GM21737 (cell line): ENCODE measurements around the gene ECT2L.

Experiments used
- ATAC-seq: cut with Tn5 transposase; IDR thresholded peaks from one replicate; pipeline ENCODE4 v1.9.1; 2021; ENCODE audit warnings: mild to moderate bottlenecking, moderate library complexity; ENCODE audit not compliant: unreplicated experiment

The ECT2L gene

GRCh38 chr6:138795809-138796603 is at the start of gene ECT2L:
TSS of gene ECT2L (plus strand) at chr6:138796087. CDS start at chr6:138813275, 17,188 bp downstream.
- no peak for ATAC-seq

DNA sequence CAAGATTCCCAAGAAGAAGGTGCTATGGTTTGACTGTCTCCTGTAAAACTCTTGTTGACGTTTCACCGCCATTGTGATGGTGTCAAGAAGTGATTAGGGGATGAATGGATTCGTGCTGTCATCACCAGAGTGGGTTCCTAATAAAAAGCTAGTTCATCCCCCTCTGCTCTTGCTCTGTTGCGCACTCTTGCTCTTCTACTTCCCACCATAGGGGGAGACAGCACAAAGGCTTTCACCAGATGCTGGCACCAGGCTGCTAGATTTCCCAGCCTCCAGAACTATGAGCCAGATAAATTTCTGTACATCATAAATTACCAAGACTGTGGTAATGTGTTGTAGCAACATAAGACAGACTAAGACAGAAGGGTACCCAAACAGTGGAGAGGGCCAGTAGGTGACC is 43.9 kb upstream of the ECT2L start:
- ATAC-seq = no peak

GRCh38 chr6:138757136-138757535 is 38.8 kb upstream of the ECT2L start:
- no peak for ATAC-seq

DNA sequence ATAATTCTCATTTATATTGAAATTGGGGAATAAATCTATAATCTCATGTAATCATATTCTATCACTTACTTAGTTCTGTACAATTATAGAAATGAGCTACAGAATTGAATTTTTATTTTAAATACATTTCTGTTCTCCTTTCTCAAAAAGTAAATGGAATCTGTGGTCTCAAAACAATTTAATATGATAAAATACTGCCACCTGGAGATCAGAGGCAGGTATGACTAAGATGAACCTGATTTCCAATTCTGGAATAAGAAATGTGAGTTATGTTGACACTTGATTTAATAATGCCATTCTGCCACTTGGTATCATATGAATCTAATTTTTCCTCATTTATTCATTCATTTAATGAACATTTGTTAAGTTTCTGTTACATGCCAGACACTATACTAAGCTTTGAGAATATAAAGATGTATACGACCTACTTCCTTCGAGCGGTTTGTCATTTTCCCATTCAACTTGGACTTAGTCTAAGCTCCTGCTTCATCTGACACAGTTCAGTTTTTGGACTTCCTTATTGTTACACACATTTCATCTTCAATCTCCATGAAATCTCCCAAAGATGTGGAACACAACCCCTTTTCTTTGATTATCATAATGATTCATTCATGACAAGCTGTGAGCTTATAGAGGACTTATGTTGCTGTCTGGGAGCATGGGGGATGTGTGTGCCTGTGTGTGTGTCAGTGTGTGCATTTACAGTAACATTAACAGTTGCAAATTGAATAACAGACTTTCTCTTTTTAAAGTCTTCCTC is 29.8 kb upstream of the ECT2L start:
- ATAC-seq = no peak

- no peak for ATAC-seq
Observed at GRCh38 chr6:138769102-138769676, 26.7 kb upstream of the ECT2L start.

DNA sequence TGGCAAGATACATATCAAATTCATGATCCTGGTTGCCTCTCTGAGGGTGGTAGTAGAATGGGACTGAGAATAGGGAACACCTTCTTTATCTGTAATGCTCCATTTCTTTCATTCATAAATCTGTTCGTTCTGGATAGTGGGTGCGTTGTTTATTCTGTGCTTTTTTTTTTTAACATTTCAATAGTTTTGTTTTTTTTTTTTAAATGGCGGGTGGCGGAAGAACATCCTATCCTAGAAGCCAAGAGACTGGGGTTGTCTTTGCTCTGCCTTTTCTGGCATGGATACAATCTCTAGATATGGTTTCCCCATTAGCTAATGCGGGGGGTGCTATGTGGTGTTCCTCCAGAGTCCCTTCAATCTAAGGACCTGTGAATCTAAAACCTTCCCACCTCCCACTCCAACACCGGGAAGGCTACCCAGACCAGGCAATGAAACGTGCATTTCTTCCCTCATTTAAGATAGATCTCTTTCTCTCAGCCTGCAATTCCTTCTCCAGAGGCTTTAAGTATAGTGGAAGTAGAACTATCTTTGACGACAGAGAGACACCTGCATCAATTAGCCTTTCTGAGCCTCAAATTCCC is 23.2 kb upstream of the ECT2L start:
- ATAC-seq = no peak

DNA sequence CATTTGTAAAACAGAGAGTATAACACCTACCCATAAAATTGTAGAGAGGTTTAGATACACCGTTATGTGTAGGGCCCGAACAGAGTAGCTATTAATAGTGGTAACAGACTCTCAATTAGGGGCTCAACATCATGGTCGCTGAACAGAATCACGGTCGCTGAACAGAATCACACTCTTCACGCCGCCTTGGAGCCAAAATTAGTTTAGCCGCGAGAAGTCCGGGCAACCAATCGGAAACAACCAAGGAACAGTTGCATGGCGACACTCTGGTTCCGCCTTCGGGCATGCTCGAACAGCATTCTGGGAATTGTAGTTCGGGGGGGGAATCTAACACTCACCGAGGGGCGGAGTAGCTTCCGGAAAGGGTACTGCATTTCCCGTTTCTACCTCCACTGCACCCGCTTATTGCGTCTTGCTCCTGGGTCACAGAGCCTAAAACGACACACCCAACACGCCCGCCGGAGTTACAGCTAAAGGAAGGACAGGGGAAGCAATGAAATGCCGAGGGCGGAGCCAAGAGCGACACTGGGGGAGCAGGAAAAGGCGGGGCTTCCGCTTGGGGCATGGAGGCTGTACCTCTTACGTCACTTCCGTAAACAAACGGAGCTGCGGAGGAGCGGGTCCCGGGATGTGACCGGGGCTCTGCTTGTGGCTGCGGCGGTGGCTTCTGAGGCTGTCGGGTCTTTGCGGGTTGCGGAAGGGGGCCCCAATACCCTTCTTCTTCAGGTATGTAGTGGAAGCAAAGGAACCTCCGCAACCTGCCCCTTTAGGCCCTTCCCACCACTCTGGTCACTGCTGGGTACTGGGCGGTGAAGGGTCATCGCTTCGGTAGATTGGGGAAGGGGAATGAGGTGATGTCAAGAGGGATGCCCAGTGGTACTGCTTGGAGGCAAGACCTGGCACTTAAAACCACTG is 22.5 kb upstream of the ECT2L start, which contains the start of gene CCDC28A:
CCDC28A (plus strand) TSS at position 593 of the 915 bp plus-strand sequence. CDS start 2,352 bp downstream, outside the sequence.
- ATAC-seq = peak; percentile 95

DNA sequence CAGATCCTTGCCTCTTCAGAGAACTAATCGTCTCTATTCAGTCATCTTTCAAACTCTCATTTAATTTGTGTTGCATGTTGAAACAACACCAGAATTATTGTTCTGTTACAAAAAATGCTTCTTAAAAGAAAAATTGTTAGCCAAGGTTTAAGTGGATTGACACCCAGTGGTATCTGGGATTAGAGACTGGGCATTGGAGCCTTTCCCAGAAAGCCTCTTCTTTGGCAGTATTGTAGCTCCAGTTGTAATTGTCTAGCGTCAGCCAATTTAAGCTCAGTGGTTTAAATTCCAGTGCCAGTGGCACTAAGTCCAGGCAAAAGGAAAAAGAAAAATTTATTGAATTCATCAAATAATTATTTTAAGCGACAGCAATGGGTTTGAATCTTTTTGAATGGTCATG is 21.5 kb upstream of the ECT2L start:
- ATAC-seq = no peak

- no peak for ATAC-seq
Observed at GRCh38 chr6:138776659-138777058, 19.2 kb upstream of the ECT2L start.

DNA sequence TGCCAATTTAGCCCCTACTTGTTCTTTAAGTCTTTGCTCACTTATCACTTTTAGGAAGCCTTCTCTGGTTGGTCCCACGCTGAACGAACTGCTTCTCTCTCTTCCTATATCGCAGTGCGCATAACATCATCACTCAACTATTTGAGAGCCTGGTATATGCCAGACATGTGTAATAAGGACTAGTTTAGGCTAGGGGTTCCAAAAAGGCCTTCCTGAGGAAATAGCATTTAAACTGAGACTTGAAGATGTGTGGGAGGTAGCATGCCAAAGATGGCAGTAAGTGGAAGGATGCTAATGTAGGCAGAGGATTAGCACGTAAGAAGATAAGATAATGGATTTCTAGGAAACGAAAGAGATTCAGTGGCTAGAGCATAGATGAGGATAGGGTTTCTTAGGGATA is 17.6 kb upstream of the ECT2L start:
- ATAC-seq = no peak

- no peak for ATAC-seq
Observed at GRCh38 chr6:138782243-138782642, 13.6 kb upstream of the ECT2L start.

DNA sequence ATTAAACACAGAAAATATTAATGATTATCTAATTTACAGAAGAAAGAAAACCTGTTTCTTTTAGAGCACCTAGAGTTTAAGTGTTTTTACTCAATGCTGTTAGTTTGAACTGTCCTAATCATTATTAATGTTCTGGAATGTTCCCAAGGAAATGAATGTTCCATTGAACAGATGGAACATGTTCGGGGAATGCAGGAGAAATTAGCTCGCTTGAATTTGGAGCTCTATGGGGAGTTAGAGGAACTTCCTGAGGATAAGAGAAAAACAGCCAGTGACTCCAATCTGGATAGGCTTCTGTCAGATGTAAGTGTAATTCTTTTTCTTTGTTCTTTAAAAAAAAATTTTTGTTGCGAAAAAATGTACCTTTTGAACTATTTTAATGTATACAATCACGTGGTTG is 10.8 kb upstream of the ECT2L start:
- ATAC-seq = no peak

DNA sequence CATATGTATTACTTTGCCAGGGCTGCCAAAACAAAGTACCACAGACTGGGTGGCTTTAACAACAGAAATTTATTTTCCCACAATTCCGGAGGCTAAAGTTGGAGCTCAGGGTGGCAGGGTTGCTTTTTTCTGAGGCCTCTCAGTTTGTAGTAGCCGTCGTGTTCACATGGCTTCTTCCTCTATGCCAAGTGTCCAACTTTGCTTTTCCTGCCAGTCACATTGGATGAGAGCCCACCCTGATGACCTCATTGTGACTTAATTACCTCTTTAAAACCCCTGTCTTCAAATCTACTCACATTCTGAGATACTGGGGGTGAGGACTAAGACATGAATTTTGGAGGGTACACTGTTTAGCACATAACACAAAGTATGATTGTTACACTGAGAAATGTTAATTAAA is 9.9 kb upstream of the ECT2L start:
- ATAC-seq = no peak

DNA sequence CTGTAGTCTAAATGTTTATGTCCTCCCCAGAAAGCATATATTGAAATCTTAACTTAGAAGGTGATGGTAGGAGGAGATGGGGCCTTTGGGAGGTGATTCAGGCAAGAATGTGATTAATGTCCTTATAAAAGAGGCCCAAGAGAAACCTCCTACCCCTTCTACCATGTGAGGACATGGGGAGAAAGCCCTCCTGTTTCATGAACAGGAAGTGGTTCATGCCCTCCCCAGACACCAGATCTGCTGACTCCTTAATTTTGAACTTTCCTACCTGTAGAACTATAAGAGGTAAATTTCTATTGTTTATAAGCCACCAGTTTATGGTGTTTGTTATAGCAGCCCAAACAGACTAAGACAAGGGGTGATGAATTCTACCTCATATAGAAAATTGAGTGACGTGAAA is 8.7 kb upstream of the ECT2L start:
- no peak for ATAC-seq

DNA sequence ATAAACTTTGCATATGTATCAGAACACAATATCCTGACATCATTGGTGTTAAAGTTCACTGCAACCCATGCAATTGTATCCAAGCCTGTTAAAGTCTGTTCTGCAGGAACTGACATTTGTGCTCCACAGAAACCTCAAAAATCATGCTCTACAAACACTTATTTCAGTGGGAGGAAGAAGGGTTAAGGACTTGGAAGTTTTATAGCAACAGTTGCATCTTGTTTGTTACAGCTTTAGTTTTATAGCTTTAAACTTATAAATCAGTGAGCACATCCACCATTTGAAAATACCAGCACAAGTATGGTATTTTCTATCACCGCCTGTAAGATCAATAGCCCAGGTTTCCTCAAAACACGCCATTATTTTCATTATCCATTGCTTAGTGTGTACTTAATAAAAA is 884 bp downstream of the ECT2L start:
- no peak for ATAC-seq

DNA sequence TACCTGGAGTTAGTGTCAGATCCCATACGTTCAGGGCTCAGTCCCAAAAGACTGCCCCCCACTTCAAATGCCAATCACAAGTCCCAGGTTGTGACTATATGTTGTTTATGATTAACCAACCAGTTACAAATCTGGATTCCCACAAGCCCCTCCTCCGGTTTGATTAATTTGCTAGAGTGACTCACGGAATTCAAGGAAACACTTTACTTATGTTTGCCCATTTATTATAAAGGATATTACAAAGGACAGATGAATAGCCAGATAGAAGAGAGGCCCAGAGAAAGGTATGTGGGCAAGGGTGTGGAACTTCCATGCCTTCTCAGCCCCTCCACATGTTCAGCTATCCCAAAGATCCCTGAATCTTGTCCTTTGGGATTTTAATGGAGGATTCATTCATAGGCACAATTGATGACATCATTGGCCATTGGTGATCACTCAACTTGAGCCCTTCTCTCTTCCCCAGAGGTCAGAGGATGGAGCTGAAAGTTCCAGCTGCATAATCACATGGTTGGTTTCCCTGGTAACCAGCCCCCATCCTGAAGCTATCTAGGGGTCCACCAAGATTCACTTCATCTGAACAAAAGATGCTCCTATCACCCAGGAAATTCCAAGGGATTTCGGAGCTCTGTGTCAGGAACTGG is 2.0 kb downstream of the ECT2L start:
- no peak for ATAC-seq

- no peak for ATAC-seq
Observed at GRCh38 chr6:138800377-138801150, 4.7 kb downstream of the ECT2L start.

- no peak for ATAC-seq
Observed at GRCh38 chr6:138803331-138803730, 7.4 kb downstream of the ECT2L start.

DNA sequence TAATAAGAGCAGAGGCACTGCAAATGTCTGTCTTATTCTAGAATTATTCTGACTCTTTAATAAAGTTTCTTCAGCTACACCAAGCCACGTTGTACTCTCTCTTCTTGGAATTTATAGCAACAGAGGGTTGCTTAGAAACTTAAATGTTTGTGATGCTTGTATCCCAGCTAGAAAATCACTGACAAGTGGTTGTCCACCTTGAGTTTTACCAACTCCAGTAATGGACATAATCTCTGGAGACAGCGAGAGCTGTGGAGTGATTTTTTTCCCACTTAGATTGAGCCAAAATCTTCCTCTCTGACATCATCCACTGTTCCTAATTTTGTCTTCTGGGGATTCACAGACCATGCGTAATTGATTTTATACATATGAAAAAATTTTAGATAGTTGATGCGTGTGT is 8.0 kb downstream of the ECT2L start:
- ATAC-seq = no peak
